ENCODE results near the gene KRTAP4-1. TPM values are rescaled to one million over a fixed set of nuclear protein-coding genes. Genes with fewer than 3 reads are reported as not detected.

KRTAP4-1 gene
- polyA plus RNA-seq, 3 donors: not detected

- no CpG with 5 or more reads among the region's 1 CpG for WGBS (ENCODE audit: insufficient coverage)
Measured at GRCh38 chr17:41215681-41216080, 31.0 kb upstream of the KRTAP4-1 start.

GRCh38 chr17:41212524-41213169 lies 27.9 kb upstream of the KRTAP4-1 start:
- no peak overlapping the region for H3K9ac ChIP-seq (ENCODE audit: insufficient read depth, low read length, poor library complexity, severe bottlenecking)
- peaks cover 2 to 23% (median 9%) of the 10 kb centered on the region in 3 donors for H3K27me3 Mint-ChIP-seq (ENCODE audit: low read depth in 3 of 3)
- no peaks in the 10 kb centered on the region for H3K4me1 Mint-ChIP-seq
- TF ChIP-seq, protein P1, sequence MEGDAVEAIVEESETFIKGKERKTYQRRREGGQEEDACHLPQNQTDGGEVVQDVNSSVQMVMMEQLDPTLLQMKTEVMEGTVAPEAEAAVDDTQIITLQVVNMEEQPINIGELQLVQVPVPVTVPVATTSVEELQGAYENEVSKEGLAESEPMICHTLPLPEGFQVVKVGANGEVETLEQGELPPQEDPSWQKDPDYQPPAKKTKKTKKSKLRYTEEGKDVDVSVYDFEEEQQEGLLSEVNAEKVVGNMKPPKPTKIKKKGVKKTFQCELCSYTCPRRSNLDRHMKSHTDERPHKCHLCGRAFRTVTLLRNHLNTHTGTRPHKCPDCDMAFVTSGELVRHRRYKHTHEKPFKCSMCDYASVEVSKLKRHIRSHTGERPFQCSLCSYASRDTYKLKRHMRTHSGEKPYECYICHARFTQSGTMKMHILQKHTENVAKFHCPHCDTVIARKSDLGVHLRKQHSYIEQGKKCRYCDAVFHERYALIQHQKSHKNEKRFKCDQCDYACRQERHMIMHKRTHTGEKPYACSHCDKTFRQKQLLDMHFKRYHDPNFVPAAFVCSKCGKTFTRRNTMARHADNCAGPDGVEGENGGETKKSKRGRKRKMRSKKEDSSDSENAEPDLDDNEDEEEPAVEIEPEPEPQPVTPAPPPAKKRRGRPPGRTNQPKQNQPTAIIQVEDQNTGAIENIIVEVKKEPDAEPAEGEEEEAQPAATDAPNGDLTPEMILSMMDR (IDR thresholded peaks at IDR 0.05): no peak
- no peak overlapping the region for H3K27ac Mint-ChIP-seq
- peaks cover 0 to 8% (median 0%) of the 10 kb centered on the region in 7 donors for H3K9me3 Mint-ChIP-seq
- H3K9me3 ChIP-seq (replicated peaks in 1 of 2; ENCODE audit: control insufficient read depth in 1 of 2, insufficient read depth in 1 of 2, low read length in 2 of 2): no peaks in the 10 kb centered on the region
- no peak overlapping the region for H3K4me3 Mint-ChIP-seq
- no peak overlapping the region for H2AFZ ChIP-seq (ENCODE audit: insufficient read depth, low read depth, low read length, poor library complexity, severe bottlenecking)
- intact Hi-C loops (cut with micrococcal nuclease): no loop called here
- no peak overlapping the region for H3K4me2 ChIP-seq (replicated peaks; ENCODE audit: extremely low read depth, low read length, poor library complexity, severe bottlenecking)
- H4K20me1 ChIP-seq (ENCODE audit: insufficient read depth, low read length): no peaks in the 10 kb centered on the region
- no peak overlapping the region for H3K27ac ChIP-seq (ENCODE audit: low read depth in 1 of 2, low read length in 2 of 2)
- 89% methylated on average over 6 of the region's 7 CpGs for WGBS (ENCODE audit: insufficient coverage)
- no peaks in the 10 kb centered on the region for H3K79me2 ChIP-seq (ENCODE audit: insufficient read depth, low read length)
- H3K27me3 ChIP-seq (ENCODE audit: control insufficient read depth in 2 of 2, insufficient read depth in 2 of 2, low read length in 2 of 2): no peaks in the 10 kb centered on the region
- H3K36me3 ChIP-seq (replicated peaks in 1 of 2; ENCODE audit: control insufficient read depth in 1 of 2, insufficient read depth in 2 of 2, low read length in 2 of 2): no peaks in the 10 kb centered on the region
- no peaks in the 10 kb centered on the region for H3K4me1 ChIP-seq (ENCODE audit: control insufficient read depth in 1 of 2, insufficient read depth in 2 of 2, low read length in 2 of 2)
- no peak overlapping the region for H3K4me3 ChIP-seq (replicated peaks in 1 of 3; ENCODE audit: low read depth in 2 of 3, low read length in 3 of 3)
- no peak for DNase-seq
- no peaks in the 10 kb centered on the region for H3K36me3 Mint-ChIP-seq

More at GRCh38 chr17:41215681-41216080, 31.0 kb upstream of the KRTAP4-1 start:
- Histone ChIP-seq H3K9ac (ENCODE audit: insufficient read depth, low read length, poor library complexity, severe bottlenecking) (no peak overlapping the region), H3K36me3 (replicated peaks in 1 of 2; ENCODE audit: control insufficient read depth in 1 of 2, insufficient read depth in 2 of 2, low read length in 2 of 2) (no peaks in the 10 kb centered on the region), H3K4me1 (ENCODE audit: control insufficient read depth in 1 of 2, insufficient read depth in 2 of 2, low read length in 2 of 2) (no peaks in the 10 kb centered on the region), H3K79me2 (ENCODE audit: insufficient read depth, low read length) (no peaks in the 10 kb centered on the region), H3K4me2 (replicated peaks; ENCODE audit: extremely low read depth, low read length, poor library complexity, severe bottlenecking) (no peak overlapping the region), H3K4me3 (replicated peaks in 1 of 3; ENCODE audit: low read depth in 2 of 3, low read length in 3 of 3) (no peak overlapping the region), H3K27ac (ENCODE audit: low read depth in 1 of 2, low read length in 2 of 2) (no peak overlapping the region), H4K20me1 (ENCODE audit: insufficient read depth, low read length) (no peaks in the 10 kb centered on the region), H3K9me3 (replicated peaks in 1 of 2; ENCODE audit: control insufficient read depth in 1 of 2, insufficient read depth in 1 of 2, low read length in 2 of 2) (peaks cover 0 to 3% of the 10 kb centered on the region in 2 donors), H2AFZ (ENCODE audit: insufficient read depth, low read depth, low read length, poor library complexity, severe bottlenecking) (no peak overlapping the region), H3K27me3 (ENCODE audit: control insufficient read depth in 2 of 2, insufficient read depth in 2 of 2, low read length in 2 of 2) (no peaks in the 10 kb centered on the region)
- Mint-ChIP-seq H3K9me3 (peaks cover under 1 to 14% (median 6%) of the 10 kb centered on the region in 7 donors), H3K27ac (no peak overlapping the region), H3K36me3 (no peaks in the 10 kb centered on the region), H3K4me3 (no peak overlapping the region), H3K4me1 (no peaks in the 10 kb centered on the region), H3K27me3 (ENCODE audit: low read depth in 3 of 3) (peaks cover 2 to 19% (median 10%) of the 10 kb centered on the region in 3 donors)
- DNase-seq: no peak
- intact Hi-C loops (cut with micrococcal nuclease): no loop called here
- TF ChIP-seq, protein P1 (IDR thresholded peaks at IDR 0.05): no peak
